NCI-H1417 (cell line): ENCODE measurements around the gene LSM6.

Experiments used
- DNase-seq, 3 experiments: peaks; one replicate each; lab custom pipeline; 2025; lab: John Stamatoyannopoulos, UW

Gene LSM6

DNA sequence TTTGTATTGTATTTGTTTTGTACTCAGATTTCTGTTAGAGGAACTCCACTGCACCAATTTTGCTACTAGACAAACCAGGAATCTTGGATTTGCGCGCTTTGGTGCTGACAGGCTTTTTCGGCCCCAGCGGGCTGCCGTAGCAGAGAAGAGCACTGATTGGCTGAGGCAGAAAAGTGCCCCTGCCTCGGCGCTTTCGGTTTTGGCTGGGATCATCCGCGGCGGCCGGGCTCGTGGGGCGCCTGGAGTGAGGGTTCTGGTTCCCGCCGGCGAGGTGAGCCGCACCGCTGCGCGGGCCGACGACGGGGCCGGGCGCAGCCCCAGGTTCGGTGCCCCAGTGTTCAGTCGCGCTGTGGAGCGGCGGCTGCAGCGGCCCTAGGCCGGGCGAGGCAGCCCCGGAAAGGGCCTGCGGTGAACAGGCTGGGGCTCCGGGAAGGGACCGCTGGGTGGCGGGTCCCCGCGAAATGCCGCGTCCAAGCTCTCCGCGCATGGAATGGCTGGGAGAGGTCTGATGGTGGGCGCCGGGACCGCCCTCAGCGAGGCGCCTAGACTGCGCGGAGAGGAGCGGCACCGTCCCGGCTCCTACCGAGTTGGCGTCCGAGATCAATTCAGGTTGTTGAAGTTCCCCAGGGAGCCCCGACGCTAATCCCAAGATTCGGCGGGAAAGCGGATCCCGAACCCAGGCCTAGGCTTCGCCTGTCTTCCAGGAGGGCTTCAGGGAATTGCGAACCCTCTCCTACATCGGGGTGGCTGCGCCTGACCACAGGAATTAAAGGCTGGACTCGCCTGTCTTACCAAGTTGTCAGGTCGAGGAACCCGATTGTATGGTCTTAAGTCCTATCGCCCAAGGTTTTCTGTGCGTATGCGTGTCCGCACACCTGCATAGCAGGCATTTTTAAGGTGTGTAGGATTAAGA is at the start of gene LSM6:
Gene LSM6, plus strand, starts transcription at position 178 of the 913 bp plus-strand sequence. CDS start 7,204 bp downstream, outside the sequence.
- DNase-seq = peak; percentile 68 to 93 (median 90)

DNA sequence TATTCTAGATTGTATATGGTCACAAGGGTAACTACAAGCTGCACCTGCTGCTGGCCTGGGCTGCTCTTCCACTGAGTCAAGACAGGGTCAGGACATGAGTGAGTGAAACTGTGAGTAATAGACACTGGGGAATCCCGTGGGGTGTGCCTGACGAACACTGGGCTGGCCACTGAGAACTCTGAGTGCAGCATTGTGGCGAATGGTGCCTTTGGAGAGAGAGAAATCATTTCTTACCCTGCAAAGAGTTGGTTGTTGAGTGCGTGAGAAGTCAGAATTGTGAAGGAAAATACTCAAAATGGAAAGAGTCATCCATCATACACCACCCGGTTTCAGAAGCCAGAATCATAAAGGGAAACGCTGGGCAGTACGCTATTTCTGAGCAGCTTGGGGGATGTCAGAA is 43.1 kb upstream of the LSM6 start:
- no peak for DNase-seq

DNA sequence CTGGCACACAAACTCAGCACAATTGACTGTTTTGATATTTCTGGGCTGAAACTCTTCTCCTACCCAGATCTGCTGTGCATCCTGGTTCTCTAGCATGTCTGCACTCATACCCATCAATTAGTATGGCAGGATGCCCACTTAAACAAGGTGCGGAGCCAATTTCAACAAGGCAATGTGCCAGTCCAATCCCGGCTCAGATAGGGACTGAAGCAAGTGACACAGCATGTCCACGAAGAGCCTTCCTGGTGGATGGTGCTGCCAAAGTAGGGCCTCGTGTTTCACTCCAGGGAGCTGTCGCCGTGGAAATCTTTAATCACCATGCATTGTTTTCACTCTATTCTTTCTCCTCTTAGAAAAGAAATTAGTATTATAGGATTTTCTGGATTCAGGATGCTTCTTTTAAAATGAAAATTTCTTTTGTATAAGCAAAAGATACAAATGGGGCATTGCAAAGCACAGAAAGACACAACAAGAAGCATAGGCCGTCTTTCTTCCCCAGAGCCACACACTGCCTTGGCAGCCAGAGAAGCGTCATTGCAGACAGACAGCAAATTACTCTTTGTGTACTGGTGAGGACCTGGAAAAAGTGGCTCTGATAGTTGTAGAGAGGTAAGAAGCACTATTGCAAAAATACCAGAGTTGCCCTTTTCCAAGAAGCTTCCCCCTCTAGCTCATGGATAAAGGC is 40.6 kb upstream of the LSM6 start:
- peak; percentile 1 to 82 (median 53) for DNase-seq

DNA sequence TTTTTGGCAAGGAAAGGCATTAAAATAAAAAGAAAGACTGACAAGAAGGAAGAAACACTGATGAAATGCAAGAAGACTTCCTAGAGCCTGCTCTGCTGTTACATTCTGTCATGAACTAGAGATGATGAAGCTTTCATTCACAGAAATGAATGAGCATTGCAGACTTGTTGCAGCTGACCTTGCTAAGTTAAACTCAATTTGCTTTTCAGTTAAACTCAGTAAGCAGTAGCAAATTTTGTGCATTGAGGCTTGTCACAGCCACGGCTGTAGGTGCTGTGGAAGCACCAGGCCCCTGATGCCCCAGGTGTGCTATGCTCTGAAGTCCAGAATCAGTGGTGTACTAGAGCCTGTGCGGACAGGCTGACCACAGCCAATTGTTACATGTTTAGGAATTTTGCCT is 39.6 kb upstream of the LSM6 start:
- no peak for DNase-seq

DNA sequence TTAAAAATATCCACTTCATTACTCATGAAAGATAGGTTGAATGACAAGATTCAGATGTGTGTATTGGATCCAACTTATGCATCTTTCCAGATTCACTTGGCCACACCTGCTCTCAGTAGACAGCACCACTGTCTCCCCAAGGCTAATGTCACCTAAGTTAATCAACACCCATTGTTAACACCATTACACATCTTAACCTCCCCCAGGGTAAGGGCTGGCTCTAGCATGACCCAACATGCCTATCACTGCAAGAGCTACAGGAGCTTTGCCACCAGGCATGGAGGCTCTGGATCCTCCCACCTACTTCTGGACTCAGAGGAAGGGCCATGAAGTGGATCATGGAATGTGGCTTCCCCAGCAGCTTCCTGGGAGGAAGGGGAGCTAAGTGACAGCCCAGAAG is 32.8 kb upstream of the LSM6 start:
- DNase-seq = peak in 1 of 3 experiments; percentile 14

DNA sequence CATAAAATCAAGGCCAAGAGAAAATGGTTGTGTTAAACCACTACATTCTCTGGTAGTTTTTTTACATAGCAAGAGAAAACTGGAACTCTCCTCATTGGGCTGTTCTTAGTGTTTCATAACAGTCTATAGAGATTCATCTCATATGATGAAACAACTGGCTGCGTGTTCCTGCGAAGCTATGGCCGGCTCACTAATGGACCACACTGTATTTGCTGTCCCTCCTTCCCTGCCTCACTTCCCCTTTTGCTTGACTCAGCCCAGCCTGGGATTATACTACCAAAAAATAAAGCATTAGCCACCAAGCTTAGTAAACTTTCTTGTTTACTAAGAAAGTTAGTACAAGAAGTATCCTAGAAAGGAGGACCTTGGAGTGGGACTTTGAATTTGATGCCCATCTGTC is 31.6 kb upstream of the LSM6 start:
- no peak for DNase-seq

DNA sequence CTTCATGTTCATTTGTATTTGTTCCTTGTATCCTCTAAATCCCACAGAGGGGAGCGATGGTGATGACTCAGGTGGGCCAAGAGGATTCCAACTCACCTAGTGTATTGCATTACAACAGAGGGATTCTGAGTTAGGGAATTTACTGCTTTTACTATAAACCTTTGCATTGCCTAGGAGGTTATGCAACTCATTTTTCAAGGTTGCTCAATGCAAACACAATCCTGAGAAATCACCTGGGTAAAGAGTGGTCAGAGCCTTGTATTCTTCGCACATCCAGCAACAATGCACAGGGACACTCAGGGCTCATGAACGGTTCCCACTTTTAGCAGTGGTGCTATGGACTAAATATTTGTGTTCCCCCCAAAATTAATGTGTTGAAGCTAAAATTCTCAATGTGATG is 28.6 kb upstream of the LSM6 start:
- DNase-seq = no peak

DNA sequence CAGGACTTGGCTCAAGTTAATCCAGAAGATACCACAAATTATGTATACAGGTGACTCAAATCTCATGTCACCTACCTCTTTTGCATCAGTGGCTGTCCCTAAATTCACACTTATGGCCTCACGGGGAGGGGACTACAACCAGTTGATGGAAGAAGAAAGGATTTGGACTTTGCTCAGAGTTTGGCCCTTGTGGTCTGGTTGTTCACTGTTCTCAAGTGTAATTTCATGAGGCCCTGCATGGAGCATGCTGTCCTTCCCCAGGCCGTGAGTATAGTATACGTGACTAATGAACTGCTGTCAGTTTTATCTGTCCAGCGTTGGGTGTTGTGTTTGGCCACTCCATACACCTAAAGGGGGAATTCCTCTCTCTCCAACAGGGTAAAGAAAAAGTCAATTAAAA is 27.5 kb upstream of the LSM6 start:
- DNase-seq = no peak

DNA sequence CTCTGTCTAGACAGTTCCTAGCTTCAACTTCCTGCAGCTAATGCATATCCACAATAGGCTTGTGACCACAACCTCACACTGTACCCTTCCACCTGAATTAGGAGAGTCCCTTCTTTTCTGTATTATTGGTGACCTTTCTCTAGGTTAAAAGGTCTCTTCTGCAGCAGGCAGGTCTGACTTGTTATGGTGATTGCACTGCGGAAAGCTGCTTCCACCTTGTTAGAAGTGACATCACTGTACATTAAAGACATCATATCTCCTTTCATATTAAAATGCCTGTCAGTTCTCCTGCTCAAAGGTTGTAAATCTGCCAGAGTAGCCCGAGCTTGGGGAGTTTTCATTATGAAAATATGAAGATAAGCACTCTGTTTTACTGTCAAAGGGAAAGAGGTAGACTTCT is 21.5 kb upstream of the LSM6 start:
- DNase-seq = peak in 2 of 3 experiments; percentile 12 to 62

DNA sequence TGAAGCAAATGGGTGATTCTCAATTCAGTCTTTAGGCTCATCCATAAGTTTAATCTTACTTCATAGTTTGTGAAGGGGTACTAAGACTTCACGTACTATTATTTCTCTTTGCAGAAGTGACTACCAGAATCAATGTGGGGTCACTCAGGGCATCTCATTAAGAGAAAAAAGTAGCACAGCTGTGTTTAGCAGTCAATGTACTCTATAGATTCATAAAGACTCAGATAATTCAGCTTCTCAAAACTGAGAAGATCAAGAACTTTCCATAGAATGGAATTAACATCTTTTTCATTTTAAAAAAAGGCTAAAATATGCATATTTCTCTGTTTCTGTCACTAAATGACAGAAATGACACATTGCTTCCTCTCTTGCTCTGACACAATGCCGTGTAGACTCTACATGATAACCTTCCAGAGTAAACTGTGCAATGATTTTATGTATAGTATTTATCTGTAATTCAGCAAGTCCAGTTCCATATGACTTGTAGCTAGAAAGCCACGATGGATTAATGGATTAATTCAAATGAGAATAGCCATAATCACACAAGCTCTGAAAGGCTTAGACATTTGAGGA is 20.3 kb upstream of the LSM6 start:
- DNase-seq = no peak

DNA sequence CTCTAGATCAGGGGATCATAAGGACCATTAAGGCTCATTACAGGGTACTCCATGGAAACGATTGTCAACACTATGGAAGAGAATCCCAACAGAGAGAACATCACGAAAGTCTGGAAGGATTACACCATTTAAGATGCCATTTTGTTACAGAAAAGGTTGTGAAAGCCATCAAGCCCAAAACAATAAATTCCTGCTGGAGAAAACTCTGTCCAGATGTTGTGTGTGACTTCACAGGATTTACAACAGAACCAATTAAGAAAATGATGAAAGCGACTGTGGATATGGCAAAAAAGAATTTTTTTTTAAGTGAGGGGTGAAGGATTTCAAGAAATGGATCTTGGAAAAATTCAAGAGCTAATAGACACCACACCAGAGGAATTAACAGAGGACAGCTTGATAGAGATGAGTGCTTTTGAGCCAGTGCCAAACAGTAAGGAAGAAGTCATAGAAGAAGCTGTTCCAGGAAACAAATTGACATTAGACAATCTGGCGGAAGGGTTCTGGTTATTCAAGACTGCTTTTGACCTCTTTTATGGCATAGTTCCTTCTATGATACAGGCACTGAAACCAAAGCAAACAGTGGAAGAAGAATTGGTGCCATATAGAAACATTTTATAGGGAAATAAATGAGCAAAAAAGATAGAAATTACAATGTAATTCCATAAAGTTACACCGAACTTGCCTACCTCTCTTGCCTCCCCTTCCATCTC is 17.3 kb upstream of the LSM6 start:
- DNase-seq = no peak

DNA sequence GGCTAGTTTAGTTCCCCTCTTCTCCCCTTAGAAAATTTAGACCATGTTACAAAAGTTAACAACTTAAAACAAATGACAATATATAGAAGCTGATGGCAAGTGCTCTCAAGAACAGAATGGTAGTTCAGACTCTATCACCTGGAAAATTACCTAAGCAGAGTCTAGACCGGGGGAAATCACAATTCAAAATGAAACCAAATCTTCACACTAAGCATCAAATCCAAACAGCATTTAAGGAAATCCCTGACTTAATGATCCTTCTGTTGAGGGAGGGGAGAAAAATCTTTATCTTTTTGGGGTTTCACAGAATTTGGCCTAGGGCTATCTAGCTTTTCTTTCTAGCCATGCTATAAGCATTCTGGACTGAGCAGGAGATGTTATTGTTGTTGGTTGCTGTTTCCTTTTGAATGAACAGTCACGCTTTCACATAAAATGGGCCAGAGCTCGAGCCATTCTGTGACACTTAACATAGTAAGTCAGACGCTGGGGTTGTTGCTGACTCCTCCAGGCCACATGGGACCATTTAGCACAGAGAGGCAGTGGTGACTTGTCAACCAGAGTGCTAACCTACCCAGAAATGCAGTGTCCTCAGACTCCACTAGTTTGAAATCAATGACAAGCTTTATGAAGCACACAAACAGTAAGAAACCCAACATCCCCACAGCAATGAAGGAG is 16.0 kb upstream of the LSM6 start:
- no peak for DNase-seq

DNA sequence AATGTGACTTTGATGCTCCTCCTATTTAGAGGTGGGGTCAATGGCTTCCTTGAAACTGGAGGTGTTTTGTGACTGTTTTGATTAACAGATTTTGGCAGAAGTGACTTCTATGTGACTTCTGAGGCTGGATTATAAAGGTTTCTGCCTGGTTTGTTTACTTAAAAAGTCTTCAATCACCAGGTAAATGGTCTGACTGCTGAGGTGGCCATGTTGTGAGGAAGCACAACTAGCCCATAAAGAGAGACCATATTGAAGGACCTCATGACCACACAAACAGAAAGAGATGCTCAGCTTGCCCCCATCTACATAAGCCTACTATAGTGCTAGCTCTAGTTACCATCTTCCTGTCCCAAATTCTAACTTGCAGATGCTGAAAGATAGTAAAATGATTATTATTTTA is 14.3 kb upstream of the LSM6 start:
- DNase-seq = no peak

DNA sequence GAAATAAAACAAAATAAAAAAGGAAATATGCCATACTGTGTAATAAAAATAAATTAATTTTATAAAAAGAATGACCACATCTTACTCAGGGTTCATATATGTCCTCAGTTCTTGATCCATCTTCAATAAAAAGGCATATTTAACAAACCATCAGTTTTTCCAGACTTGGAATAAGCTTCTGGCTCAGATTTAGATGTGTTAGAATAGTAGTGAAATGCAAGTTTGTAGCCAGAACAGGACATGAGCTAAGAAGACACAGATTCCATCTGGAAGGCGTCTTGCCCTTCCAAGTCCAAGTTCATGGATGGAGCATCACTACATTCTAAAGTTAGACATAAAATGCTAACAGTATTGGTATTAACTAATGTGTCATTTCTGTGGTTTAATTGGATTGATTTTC is 10.3 kb upstream of the LSM6 start:
- no peak for DNase-seq

DNA sequence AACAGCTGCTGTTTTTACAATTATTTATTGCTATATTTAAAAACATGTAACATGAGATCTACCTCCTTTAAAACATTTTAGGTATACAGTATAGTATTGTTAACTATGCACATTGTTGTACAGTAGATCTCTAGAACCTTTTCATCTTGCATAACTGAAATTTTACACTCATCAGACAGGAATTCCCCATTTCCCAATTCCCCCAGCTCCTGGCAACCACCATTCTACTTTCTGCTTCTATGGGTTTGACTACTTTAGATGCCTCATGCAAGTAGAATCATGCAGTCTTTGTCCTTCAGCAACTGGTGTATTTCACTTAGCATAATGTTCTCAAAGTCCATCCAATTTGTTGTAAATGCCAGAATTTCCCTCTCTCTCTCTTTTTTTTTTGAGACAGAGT is 9.7 kb upstream of the LSM6 start:
- DNase-seq = no peak

DNA sequence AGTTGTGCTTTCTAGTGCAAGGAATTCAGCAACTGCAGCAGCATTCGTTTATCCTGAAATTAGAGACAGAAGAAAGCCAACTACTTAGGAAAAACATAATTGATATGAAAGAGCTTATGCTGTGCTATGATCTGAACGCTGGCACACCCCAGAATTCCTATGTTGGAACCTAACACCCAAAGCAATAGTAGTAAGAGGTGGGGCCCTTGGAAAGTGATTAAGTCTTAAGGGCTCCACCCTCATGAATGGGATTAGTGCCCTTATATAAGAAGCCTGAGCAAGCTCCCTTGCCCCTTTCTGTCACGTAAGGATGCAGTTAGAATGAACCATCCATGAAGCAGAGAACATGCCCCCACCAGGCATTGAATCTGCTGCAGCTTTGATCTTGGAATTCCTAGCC is 5.4 kb upstream of the LSM6 start:
- no peak for DNase-seq

DNA sequence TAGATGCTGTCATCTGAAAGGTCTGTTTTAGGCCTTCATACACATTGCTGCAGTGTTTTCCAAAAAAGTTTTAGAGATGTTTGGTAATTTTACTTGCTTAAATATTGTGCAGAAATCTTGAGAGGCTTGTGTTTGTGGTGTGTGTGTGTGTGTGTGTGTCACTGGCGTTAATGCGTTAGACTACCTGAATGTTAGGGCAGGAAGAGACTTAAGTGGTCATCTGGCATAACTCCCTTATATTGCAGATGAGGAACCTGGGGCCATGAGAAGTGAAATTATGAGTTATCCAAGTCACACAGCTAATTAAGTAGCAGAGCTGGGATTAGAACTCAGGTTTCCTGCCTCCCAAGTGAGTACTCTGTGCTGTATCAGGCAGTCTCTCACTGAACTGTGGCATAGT is 1.4 kb downstream of the LSM6 start:
- peak in 1 of 3 experiments; percentile 7 for DNase-seq

DNA sequence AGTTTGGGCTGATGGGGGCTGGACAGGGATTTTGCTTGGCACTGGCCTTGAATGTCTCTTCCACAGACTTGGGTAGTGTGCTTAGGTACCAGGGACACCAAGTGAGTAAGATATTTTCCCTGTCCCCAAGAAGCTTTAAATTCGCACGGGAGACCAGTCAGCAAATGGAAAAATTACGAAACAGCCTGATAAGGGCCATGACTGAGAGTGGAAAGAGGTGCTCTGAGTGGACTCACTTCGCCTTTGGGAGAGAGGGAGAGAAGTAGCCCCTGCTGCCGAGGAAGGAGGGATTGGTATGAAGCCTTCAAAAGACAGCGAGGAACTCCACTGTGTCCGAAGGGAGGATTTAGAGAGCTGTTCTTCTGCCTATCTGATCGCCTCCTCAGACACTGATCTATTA is 2.6 kb downstream of the LSM6 start:
- DNase-seq = no peak

DNA sequence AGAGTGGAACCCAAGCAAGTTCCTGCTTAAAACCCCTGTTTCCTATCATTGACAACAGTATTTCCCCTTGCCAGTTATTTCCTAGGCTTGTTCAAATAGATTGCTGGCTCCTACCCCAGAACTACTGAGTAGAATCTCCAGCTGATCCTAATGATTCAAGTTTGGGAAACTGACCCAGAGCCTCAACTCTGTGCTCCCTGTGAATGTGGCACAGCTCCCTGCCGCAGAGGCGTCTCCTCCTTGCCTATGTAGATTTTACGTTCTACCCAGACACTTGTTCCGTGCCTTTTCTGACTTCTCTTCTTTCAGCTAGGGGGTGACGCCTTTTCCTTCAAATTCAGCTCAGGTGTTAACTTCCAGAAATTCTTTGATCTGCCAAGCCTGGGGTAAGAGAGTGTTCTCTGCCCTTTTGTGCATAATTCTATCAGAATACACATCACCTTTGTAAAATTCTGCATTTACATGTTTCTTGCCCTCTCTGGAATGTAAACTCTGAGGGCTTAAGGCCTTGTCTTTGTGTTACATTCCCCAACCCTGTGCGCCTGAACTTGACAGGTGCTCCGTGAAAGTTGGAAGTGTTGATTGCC is 4.4 kb downstream of the LSM6 start:
- DNase-seq = no peak

DNA sequence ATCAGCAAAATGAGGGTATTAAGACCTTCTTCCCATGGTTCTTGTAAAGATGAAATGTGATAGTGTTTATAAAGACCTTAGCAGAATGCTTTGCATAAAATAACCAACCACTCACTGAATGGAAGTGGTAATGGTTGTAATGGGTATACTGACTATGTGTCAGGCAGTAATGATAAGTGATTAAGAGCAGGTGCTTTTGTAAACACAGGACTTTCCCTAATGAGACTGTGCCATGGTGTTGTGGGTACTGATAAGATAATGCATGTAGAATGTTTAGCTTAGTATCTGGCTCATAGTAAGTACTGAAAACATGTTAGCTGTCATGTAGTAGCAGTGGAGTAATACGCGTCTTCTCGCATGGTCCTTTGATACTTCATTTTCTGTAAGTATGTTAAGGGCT is 6.9 kb downstream of the LSM6 start:
- peak in 1 of 3 experiments; percentile 21 for DNase-seq

DNA sequence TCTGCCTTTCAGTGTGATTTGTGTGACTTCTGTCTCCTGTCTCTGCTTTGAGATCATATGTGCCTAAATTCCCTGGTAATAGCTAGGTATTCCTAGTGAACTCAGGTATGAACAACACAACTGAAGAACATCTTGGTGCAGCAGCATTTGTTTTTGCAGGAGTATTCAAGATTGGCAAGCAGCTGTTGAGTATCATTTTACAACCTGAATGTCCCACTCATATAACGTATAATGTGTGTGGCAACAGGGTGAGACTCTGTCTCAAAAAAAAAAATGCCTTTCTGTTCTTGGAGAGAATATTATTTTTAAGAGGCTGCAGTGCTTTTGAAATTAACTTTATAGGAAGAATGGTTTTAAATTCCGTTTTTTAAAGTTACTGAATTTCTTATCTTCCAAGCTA is 7.7 kb downstream of the LSM6 start:
- DNase-seq = no peak
